GM10248 (cell line): ENCODE results near the gene LNX1.

Experiments used
- CTCF ChIA-PET: fragments of 300-600 bp; sonication (Branson Sonifier 250); formaldehyde crosslinking; extraction: SDS; loops from one replicate; lab custom pipeline; 2021; ENCODE audit warnings: antibody characterized with exemption; lab: Yijun Ruan, JAX
- POLR2A ChIA-PET: fragments of 350-650 bp; sonication (Branson Sonifier 250); formaldehyde crosslinking; extraction: SDS; loops from one replicate; lab custom pipeline; 2020; ENCODE audit warnings: antibody characterized with exemption; lab: Yijun Ruan, JAX
- DNase-seq: peaks from one replicate; pipeline ENCODE4 v3.0.0; 2012; ENCODE audit errors: extremely low spot score
- TF ChIP-seq, protein P1 (sequence below): IDR thresholded peaks from 2 replicates; pipeline ENCODE4 v1.5.1; 2012; ENCODE audit warnings: mild to moderate bottlenecking, low read depth; ENCODE audit errors: extremely low read depth, missing control alignments, control extremely low read depth

LNX1 gene

GRCh38 chr4:53463340-53463739 is 127.9 kb downstream of the LNX1 start:
- TF ChIP-seq, protein P1, sequence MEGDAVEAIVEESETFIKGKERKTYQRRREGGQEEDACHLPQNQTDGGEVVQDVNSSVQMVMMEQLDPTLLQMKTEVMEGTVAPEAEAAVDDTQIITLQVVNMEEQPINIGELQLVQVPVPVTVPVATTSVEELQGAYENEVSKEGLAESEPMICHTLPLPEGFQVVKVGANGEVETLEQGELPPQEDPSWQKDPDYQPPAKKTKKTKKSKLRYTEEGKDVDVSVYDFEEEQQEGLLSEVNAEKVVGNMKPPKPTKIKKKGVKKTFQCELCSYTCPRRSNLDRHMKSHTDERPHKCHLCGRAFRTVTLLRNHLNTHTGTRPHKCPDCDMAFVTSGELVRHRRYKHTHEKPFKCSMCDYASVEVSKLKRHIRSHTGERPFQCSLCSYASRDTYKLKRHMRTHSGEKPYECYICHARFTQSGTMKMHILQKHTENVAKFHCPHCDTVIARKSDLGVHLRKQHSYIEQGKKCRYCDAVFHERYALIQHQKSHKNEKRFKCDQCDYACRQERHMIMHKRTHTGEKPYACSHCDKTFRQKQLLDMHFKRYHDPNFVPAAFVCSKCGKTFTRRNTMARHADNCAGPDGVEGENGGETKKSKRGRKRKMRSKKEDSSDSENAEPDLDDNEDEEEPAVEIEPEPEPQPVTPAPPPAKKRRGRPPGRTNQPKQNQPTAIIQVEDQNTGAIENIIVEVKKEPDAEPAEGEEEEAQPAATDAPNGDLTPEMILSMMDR: no peak
- ChIA-PET POLR2A (no interaction called here), CTCF (no interaction called here)
- no peak for DNase-seq

DNA sequence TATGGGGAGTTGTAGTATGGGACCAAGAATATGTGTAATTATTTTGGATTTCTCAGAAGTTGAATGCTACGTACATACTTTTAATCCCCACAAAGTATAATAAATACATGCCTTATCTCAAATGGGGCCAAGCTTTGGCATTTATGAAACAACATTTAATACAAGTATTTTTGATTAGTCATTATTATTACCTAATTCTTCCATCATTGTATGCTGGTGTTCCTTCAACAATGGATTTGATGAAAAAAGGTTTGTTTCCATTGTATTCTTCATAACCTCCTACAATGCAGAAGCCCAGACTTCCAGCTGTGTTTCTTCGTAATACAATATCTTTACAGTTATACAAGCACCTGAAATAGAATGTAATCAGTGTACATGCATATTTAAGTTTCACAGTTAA is 130.0 kb downstream of the LNX1 start:
- DNase-seq: no peak
- ChIA-PET POLR2A (no interaction called here), CTCF (no interaction called here)
- TF ChIP-seq, protein P1: no peak

DNA sequence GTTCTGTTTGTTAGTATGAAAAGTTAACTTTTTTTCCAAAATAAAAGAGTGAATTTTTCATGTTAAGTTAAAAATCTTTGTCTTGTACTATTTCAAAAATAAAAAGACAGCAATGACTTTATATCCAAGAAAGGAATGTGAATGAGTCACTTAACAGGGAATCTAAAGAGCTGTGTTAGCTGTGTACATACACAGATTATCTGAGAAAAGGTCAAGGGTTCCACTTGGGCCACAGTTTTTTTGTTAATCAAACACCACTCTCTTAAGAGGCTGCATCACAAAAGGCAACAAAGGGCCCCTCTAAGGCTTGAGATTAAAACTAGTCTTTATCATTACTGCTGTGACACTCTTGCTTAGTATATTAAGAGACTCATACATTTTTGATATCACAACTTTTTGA is 131.7 kb downstream of the LNX1 start:
- no peak for DNase-seq
- TF ChIP-seq, protein P1: no peak
- ChIA-PET POLR2A (no interaction called here), CTCF (interaction anchor here (1.0 kb wide), 2 partner anchors 9 to 70 kb away, joined by 3 read pairs; no protein-coding TSS in a partner anchor)

DNA sequence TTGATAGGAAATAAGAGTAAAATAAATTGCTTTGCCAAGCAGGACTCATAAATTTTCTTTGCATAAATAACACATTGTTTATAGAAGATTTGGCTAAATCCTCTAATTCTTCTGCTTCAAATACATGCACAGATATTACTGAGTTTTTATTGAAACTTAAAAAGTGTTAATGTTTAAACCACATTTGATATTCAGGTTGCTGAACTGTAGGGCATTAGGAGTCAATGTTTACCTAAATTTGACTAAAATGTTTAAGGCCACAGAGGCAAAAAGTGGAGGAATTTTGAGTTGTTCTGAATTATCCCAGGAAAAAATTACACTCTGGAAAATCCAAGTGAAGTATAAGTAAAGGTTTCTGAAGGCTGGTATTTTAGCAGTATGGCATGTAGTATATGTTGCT is 135.1 kb downstream of the LNX1 start:
- no peak for DNase-seq
- ChIA-PET POLR2A (no interaction called here), CTCF (interaction anchor here (1.4 kb wide), 1 partner anchor 9 kb away, joined by 4 read pairs; no protein-coding TSS in a partner anchor)
- TF ChIP-seq, protein P1: no peak

- TF ChIP-seq, protein P1: no peak
- POLR2A ChIA-PET: no interaction called here
- no peak for DNase-seq
- CTCF ChIA-PET: interaction anchor here (1.3 to 1.6 kb wide), 3 partner anchors 9 to 20 kb away, joined by 3 to 4 read pairs (median 4); no protein-coding TSS in a partner anchor
These were observed 135.5 kb downstream of the LNX1 start for GRCh38 chr4:53455766-53456165.

DNA sequence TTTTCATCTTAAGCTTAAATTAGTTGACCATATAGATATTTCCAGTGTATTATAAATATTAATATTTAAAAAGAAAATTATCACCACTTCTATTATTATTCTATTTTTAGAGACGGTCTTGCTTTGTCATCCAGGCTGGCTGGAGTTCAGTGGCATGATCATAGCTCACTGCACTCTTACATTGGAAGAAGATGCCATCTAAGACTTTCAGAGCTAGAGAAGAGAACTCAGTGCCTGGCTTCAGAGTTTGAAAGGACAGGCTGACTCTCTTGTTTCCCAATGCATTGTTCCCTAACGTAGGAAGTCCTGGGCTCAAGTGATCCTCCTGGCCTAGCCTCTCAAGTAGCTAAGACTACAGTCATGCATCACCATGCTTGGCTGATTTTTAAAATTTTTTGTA is 137.9 kb downstream of the LNX1 start:
- ChIA-PET CTCF (interaction anchor here (1.5 kb wide), 1 partner anchor 780 kb away, joined by 3 read pairs; no protein-coding TSS in a partner anchor), POLR2A (no interaction called here)
- TF ChIP-seq, protein P1: no peak
- no peak for DNase-seq

GRCh38 chr4:53450773-53451172 is 140.5 kb downstream of the LNX1 start:
- DNase-seq: no peak
- ChIA-PET POLR2A (no interaction called here), CTCF (interaction anchor here (0.7 to 1.4 kb wide), 2 partner anchors 8 to 10 kb away, joined by 3 read pairs; no protein-coding TSS in a partner anchor)
- TF ChIP-seq, protein P1: no peak
